Caco-2 (cell line): ENCODE measurements around the gene PARD3. TPM values are rescaled to one million over a fixed set of nuclear protein-coding genes. Genes with fewer than 3 reads are reported as not detected.

Source experiments
- BruUV-seq: library from RNA; stranded (reverse); fragments of 400-500 nt; replicated peaks from 2 replicates; lab custom pipeline; 2021; lab: Mats Ljungman, UMichigan
- CTCF ChIA-PET: fragments of 300-600 bp; sonication (Branson Sonifier 250); formaldehyde crosslinking; loops from one replicate; lab custom pipeline; 2022; ENCODE audit warnings: antibody characterized with exemption; lab: Charles Lee
- POLR2A ChIA-PET: fragments of 300-600 bp; sonication (Branson Sonifier 250); formaldehyde crosslinking; loops from one replicate; lab custom pipeline; 2022; ENCODE audit warnings: antibody characterized with exemption; lab: Charles Lee
- DNase-seq, 2 experiments: peaks; one replicate each; pipeline versions ENCODE4 v3.0.0 to v3.0.0-alpha.2; 2020 to 2022
- H3K27me3 ChIP-seq: replicated peaks from 2 replicates; pipeline ENCODE4 v1.6.0; 2011; ENCODE audit warnings: low read length; ENCODE audit not compliant: control insufficient read depth, insufficient read depth
- H3K36me3 ChIP-seq: 2 replicates; pipeline ENCODE4 v1.5.1; 2011; ENCODE audit warnings: low read length; ENCODE audit not compliant: control insufficient read depth, insufficient read depth
- H3K4me1 ChIP-seq: fragments of 250-450 bp; sonication (Bioruptor Pico); 2 replicates; pipeline ENCODE4 v1.5.1; 2020; ENCODE audit warnings: mild to moderate bottlenecking
- H3K4me3 ChIP-seq: 2 replicates; pipeline ENCODE4 v1.5.1; 2011; ENCODE audit warnings: low read depth, mild to moderate bottlenecking, control low read depth, low read length
- H3K9me3 ChIP-seq: fragments of 250-450 bp; sonication (Bioruptor Pico); 2 replicates; pipeline ENCODE4 v1.5.1; 2020; ENCODE audit warnings: mild to moderate bottlenecking, moderate library complexity
- H3K27ac Mint-ChIP-seq: one replicate; pipeline ENCODE4 v1.8.0; 2022; ENCODE audit warnings: mixed read lengths; ENCODE audit not compliant: unreplicated experiment
- H3K27me3 Mint-ChIP-seq: one replicate; pipeline ENCODE4 v1.8.0; 2022; ENCODE audit warnings: mixed read lengths; ENCODE audit not compliant: insufficient read depth, unreplicated experiment
- H3K36me3 Mint-ChIP-seq: one replicate; pipeline ENCODE4 v1.8.0; 2022; ENCODE audit warnings: mild to moderate bottlenecking, mixed read lengths; ENCODE audit not compliant: insufficient read depth, unreplicated experiment
- H3K4me1 Mint-ChIP-seq: one replicate; pipeline ENCODE4 v1.8.0; 2022; ENCODE audit warnings: low read depth, mixed read lengths; ENCODE audit not compliant: unreplicated experiment
- H3K4me3 Mint-ChIP-seq: one replicate; pipeline ENCODE4 v1.8.0; 2022; ENCODE audit warnings: mild to moderate bottlenecking, moderate library complexity, mixed read lengths; ENCODE audit not compliant: unreplicated experiment
- H3K9me3 Mint-ChIP-seq: one replicate; pipeline ENCODE4 v1.8.0; 2022; ENCODE audit warnings: mixed read lengths; ENCODE audit not compliant: unreplicated experiment
- CTCF ChIP-seq, 2 experiments: fragments of 200-600 bp in 1 of 2; IDR thresholded peaks; 1 replicate in 1 of 2; 2 replicates in 1 of 2; pipeline versions ENCODE4 v1.5.1 to v1.8.0; 2011 to 2022; ENCODE audit warnings: antibody characterized with exemption in 1 of 2, control low read depth in 1 of 2, inconsistent platforms in 1 of 2, low read depth in 1 of 2, low read length in 1 of 2, mild to moderate bottlenecking in 1 of 2, moderate library complexity in 1 of 2; ENCODE audit not compliant: insufficient read depth in 1 of 2, severe bottlenecking in 1 of 2, unreplicated experiment in 1 of 2
- intact Hi-C: fragments of 100-400 bp; cut with micrococcal nuclease; formaldehyde crosslinking; loops from one replicate; pipeline ENCODE4 v1.10.0; 2022; ENCODE audit not compliant: unreplicated experiment
- total RNA-seq: library from RNA; stranded (reverse); gene quantifications from 2 replicates; pipeline ENCODE4 v1.2.3, GENCODE V29; 2022

The PARD3 gene
- total RNA-seq, 1 experiment from 2014 or later = 80.7 TPM

- no peak for TF ChIP-seq CTCF (IDR thresholded peaks at IDR 0.05; ENCODE audit: insufficient read depth in 1 of 2, low read depth in 1 of 2, low read length in 1 of 2, severe bottlenecking in 1 of 2, unreplicated experiment in 1 of 2)
- Histone ChIP-seq H3K36me3 (peaks cover 2% of the 10 kb centered on the region; the same call in 1 of the 2 replicates), H3K4me3 (no peak overlapping the region), H3K9me3 (no peaks in the 10 kb centered on the region), H3K27me3 (no peaks in the 10 kb centered on the region), H3K4me1 (no peaks in the 10 kb centered on the region)
- Mint-ChIP-seq H3K9me3 (no peaks in the 10 kb centered on the region), H3K4me1 (peaks cover 13% of the 10 kb centered on the region), H3K27me3 (no peaks in the 10 kb centered on the region), H3K4me3 (no peak overlapping the region), H3K36me3 (no peaks in the 10 kb centered on the region), H3K27ac (no peak overlapping the region)
- no peak for DNase-seq
- ChIA-PET CTCF (no interaction called here), POLR2A (no interaction called here)
- BruUV-seq = no TSS peak
- intact Hi-C loops = no loop called here
These were observed 700.2 kb downstream of the PARD3 start for GRCh38 chr10:34114914-34115313.

GRCh38 chr10:34113504-34114225 lies 701.4 kb downstream of the PARD3 start:
- no peaks in the 10 kb centered on the region for H3K27me3 ChIP-seq
- H3K4me1 ChIP-seq = no peaks in the 10 kb centered on the region
- TF ChIP-seq CTCF (IDR thresholded peaks at IDR 0.05; ENCODE audit: insufficient read depth in 1 of 2, low read depth in 1 of 2, low read length in 1 of 2, severe bottlenecking in 1 of 2, unreplicated experiment in 1 of 2) = no peak
- no peaks in the 10 kb centered on the region for H3K36me3 Mint-ChIP-seq
- intact Hi-C loops = no loop called here
- no peaks in the 10 kb centered on the region for H3K9me3 Mint-ChIP-seq
- no peak for DNase-seq
- H3K4me1 Mint-ChIP-seq = peaks cover 13% of the 10 kb centered on the region
- H3K36me3 ChIP-seq = no peaks in the 10 kb centered on the region
- no peaks in the 10 kb centered on the region for H3K27me3 Mint-ChIP-seq
- ChIA-PET CTCF (no interaction called here), POLR2A (no interaction called here)
- BruUV-seq = no TSS peak
- no peak overlapping the region for H3K4me3 Mint-ChIP-seq
- H3K4me3 ChIP-seq = no peak overlapping the region
- no peaks in the 10 kb centered on the region for H3K9me3 ChIP-seq
- H3K27ac Mint-ChIP-seq = no peak overlapping the region

- no peak for TF ChIP-seq CTCF (IDR thresholded peaks at IDR 0.05; ENCODE audit: insufficient read depth in 1 of 2, low read depth in 1 of 2, low read length in 1 of 2, severe bottlenecking in 1 of 2, unreplicated experiment in 1 of 2)
- H3K27ac Mint-ChIP-seq = no peak overlapping the region
- H3K4me1 Mint-ChIP-seq = peaks cover 12% of the 10 kb centered on the region
- intact Hi-C loops = no loop called here
- Histone ChIP-seq H3K4me1 (no peaks in the 10 kb centered on the region), H3K4me3 (no peak overlapping the region), H3K9me3 (no peaks in the 10 kb centered on the region), H3K36me3 (no peaks in the 10 kb centered on the region), H3K27me3 (no peaks in the 10 kb centered on the region)
- BruUV-seq = no TSS peak
- H3K9me3 Mint-ChIP-seq = no peaks in the 10 kb centered on the region
- CTCF ChIA-PET = no interaction called here
- H3K27me3 Mint-ChIP-seq = no peaks in the 10 kb centered on the region
- no peak overlapping the region for H3K4me3 Mint-ChIP-seq
- POLR2A ChIA-PET = no interaction called here
- no peak for DNase-seq
- no peaks in the 10 kb centered on the region for H3K36me3 Mint-ChIP-seq
These were observed 702.8 kb downstream of the PARD3 start for GRCh38 chr10:34112171-34112782.
